Stimulated activated CD8-positive, alpha-beta memory T cell treated with anti-CD3 and anti-CD28 coated beads, Interleukin-4, amount 100 ng/mL, for 24 hours (primary cell): ENCODE data around the gene IPO13.

Source experiments
- DNase-seq: peaks from one replicate; pipeline ENCODE4 v3.0.0-alpha.2; 2020; ENCODE audit warnings: low read depth

Gene IPO13

GRCh38 chr1:43952731-43953346 lies 6.1 kb downstream of the IPO13 start:
- no peak for DNase-seq

DNA sequence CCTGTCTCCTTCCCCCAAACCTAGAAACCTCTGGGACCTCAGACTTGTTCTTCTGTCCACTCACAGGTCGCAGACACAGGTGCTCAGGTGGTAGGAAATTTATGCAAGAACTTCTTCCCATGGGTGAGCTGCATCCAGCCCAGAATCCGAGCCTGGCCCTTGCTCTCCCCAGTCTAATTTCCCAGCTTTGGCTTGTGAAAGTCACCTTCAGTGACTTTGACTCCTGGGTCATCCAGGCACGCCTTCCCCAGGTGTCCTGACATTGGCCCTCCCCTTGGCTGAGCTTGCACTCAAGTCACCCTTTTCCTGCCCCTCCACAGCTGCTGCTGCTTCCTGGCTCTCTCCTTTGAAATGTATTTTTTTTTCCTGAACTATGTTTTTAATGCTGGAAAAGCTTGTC lies 6.6 kb downstream of the IPO13 start:
- DNase-seq = no peak

DNA sequence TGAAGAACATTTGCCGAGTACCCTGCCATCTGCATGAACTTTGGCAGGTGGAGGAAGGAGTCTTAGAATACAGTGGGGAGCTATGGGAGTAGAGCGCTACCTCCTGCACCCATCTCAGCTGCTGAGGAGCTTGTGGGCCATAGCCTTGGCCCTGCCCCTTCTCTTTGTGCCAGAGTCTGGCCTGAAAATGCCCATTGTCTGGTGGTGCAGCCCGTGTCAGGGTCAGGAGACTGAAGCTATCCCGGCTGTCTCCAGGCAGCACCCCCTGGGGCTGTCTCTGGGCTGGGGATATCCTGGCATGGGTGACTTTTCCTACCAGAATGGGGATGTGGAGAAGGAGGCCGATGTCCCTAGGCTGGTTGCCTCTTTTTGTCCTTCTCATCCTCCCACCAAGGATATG lies 7.3 kb downstream of the IPO13 start:
- DNase-seq = no peak

- no peak for DNase-seq
Observed at GRCh38 chr1:43956234-43956633, 9.5 kb downstream of the IPO13 start.

DNA sequence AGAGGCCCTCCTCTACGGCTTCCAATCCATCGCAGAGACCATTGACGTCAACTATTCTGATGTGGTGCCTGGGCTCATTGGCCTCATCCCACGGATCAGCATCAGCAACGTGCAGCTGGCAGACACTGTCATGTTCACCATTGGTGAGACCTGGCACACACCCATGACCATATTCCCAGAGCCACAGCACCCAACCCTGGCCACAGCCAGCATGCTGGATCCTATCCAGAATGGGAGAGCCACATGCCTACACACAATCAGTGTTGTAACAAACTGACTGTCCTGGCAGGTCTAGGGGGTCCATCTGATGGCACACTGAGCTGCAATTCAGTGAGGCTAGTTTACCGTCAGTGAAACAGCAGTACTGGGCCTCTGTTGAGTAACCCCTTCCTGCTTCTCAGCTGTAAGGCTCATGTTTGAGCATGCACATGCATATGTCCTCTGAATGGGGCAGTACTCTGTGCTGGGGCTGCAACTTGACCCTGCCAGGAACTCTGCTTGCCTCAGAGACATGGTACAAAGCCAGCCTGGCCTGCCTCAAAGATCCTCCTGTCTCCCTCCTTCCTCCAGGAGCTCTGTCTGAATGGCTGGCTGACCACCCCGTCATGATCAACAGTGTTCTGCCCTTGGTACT lies 10.8 kb downstream of the IPO13 start:
- DNase-seq = no peak

DNA sequence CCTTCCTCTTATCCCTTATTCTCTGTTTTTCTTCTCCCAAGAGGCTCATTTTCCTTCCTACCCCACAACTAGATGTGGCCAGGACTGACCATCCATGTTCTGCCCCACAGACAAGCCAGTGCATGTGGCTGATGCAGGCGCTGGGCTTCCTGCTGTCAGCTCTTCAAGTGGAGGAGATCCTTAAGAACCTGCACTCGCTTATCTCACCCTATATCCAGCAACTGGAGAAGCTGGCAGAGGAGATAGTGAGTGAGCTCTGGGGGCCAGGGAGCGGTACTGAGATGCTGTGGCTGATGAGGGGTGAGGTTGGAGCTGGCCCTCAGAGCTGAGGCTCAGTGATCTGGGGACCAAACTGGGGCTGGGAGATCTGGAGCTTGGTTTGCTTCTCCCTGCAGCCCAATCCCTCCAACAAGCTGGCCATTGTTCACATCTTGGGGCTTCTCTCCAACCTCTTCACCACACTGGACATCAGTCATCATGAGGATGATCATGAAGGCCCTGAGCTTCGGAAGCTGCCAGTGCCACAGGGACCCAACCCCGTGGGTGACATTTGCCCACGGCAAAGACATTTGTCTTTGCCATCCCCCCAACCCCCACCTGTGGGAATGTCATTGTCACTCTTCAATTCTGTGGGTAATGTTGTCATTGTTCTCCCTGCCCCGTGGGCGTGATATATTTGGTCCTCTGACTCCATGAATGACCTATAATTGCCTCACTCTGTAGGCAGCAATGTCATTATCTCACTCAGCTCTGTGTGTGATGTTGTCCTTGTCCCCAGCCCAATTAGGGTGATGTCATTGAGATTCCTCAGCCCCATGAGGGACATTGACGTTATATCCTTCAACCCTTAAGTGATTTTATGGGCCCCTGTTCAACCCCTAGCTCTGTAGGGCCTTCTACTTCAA lies 11.9 kb downstream of the IPO13 start:
- DNase-seq = no peak

DNA sequence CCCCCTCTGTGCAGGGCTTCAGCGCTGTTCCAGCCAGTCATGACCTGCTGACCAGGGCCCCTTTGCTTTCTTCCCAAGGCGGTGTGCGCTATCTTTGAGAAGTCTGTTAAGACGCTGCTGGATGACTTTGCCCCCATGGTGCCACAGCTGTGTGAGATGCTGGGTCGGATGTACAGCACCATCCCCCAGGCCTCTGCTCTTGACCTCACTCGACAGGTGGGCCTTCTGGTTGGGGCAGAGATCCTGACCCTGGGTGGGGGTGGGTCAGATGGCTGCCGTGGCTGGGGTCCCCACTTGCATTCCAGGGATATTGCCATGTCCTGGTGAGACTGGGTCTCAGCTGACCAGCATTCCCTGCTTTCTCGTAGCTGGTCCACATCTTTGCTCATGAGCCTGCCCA lies 14.0 kb downstream of the IPO13 start:
- no peak for DNase-seq

- DNase-seq = no peak
Observed at GRCh38 chr1:43961692-43962091, 14.9 kb downstream of the IPO13 start.

DNA sequence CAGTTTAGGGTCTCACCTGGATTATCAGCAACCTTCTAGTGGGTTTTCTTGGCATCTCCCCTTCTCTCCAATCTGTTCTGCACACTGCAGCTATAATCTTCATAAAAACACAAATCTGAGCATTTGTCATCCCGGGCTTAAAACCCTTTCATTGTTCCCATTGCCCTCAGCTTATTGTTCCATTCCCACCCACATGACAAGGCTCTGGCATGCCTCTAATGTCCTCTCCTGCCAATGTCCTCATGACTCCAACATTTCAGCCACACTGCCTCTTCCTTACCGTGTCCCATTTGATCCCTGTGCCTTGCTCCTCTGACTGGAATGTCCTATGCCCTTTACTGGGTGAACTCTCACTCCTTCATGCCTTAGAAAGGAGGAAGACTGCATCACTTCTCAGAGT lies 15.6 kb downstream of the IPO13 start:
- DNase-seq = no peak

DNA sequence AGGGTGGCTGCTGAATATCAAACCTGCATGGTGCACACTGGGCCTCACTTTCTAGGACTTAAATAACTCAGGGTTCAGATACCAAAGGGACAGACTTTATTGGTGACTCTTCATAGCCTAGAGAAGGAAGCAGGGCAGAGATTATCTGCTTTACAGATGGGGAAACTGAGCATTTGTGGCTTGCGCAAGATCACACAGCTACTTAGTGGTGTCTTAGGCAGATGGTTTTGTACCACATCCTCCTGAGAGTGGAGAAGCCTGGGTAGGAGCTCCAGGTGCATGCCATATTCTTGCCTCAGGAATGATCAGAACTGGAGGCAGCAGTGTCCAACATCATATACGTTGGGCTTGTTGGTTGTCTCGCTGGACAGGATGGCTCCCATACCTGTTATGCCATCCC lies 16.3 kb downstream of the IPO13 start:
- no peak for DNase-seq

DNA sequence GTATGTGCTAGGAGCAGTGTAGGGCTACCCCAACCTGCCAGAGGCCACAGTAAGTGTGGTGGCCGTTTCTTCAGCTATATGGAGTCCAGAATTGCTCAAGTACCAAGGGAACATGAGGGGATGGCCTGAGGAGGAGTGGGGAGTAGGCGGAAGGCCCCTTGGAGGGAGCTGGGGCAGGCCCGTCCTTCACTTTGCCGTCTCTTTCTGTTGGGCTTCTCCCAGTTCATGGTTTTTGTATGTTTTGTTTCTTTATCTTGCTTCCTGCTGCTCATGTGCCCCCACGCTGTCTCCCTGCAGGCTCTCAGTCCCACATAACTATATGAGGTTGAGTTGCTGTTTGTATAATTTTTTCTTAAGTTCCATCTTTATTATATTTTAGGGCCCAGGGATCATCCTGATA lies 17.1 kb downstream of the IPO13 start:
- no peak for DNase-seq

- no peak for DNase-seq
Observed at GRCh38 chr1:43965316-43965715, 18.6 kb downstream of the IPO13 start.

DNA sequence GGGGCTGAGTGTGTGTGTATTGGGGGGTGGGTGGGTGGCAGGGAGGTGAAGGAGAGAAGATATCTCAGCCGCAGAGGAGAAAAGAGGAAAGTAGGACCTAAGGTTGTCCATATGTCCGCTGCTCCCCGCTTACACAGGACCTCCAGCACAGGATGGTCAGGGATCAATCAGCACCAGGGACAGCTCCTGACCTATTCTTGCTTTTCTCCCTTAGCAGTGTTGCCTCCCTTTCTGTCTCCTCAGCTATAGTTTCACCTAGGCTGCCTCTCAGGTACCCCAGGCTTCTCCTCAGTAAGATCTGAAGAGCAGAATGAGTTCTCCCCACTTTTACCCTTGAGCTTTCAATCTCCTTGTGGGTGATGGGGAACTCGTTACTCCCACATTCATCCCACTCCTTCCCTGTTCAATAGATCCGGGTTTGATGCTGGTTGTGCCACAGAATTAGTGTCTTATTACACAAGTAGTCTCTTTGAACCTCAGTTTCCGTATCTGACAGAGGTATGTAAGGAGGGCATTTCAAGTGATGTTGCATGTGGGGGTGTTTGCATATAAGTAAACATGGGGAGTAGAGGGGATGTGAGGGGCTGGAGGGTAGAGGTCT lies 21.7 kb downstream of the IPO13 start:
- DNase-seq = no peak

DNA sequence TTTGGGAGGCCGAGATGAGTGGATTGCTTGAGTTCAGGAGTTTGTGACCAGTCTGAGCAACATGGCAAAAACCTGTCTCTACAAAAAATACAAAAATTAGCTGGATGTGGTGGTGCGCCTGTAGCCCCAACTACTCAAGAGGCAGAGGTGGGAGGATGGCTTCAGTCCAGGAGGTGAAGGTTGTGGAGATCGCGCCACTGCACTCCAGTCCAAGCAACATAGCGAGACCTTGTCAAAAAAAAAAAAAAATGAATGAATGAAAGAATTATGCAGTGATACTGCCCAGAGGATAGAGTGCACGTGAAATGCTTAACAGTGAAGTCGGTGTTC lies 22.6 kb downstream of the IPO13 start:
- DNase-seq = no peak

DNA sequence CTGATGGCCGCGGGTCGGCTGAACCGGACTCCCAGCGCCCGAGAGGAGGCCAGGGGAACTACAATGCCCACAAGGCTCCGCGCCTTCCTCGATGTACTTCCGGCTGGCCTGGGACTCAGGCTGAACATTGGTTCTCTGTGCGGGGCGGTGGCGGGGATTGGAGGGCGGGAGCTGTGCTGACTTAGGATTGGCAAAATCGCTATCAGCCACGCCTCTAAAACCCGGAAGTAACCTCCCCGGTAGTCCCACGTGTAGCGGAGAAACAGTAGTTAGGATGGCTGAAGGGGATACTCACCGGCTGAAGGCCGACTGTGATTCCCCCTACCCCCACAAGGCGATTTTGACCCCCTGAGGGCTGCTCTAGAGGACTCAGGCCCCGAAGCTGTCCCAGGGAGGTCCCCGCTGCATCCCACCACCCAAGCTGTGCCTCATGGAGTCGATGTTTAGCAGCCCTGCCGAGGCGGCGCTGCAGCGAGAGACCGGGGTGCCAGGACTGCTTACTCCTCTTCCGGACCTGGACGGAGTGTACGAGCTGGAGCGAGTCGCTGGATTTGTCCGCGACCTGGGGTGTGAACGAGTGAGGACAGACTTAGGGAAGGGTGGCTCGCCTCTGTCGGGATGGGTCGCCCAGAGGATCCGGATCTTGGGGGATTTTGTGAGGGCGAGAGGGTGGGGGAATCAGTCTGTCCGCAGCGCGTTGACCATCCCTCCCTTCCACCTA lies 23.2 kb downstream of the IPO13 start, which contains the start of gene DPH2:
TSS of gene DPH2 (plus strand) at position 265 of the 721 bp plus-strand sequence. CDS start at position 431, 166 bp downstream.
- DNase-seq = peak; percentile 94

- no peak for DNase-seq
Observed at GRCh38 chr1:43970502-43970901, 23.8 kb downstream of the IPO13 start.

DNA sequence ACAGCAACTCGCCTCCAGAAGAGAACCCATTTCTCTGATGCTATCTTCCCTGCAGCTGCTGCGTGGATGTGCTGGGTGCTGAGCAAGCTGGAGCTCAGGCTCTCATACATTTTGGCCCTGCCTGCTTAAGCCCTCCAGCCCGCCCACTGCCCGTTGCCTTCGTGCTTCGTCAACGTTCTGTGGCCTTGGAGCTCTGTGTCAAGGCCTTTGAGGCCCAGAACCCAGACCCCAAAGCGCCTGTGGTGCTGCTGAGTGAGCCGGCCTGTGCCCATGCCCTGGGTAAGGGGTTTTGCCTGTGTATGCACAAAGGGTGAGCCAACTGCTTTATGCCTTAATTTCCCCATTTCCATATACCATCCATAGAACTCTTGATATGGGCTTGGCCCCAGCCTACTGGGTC lies 24.2 kb downstream of the IPO13 start:
- no peak for DNase-seq

DNA sequence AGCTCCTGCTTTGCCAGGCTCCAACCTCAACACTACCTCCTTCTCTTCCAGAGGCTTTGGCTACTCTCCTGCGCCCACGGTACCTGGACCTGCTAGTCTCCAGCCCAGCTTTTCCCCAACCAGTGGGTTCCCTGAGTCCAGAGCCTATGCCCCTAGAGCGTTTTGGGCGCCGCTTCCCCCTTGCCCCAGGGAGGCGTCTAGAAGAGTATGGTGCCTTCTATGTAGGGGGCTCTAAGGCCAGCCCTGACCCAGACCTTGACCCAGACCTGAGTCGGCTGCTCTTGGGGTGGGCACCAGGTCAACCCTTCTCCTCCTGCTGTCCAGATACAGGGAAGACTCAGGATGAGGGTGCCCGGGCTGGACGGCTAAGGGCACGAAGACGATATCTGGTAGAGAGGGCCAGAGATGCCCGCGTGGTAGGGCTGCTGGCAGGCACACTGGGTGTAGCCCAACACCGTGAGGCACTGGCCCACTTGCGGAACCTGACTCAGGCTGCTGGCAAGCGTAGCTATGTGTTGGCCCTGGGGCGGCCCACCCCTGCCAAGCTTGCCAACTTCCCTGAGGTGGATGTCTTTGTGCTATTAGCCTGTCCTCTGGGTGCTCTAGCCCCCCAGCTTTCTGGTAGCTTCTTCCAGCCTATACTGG lies 24.7 kb downstream of the IPO13 start:
- no peak for DNase-seq

DNA sequence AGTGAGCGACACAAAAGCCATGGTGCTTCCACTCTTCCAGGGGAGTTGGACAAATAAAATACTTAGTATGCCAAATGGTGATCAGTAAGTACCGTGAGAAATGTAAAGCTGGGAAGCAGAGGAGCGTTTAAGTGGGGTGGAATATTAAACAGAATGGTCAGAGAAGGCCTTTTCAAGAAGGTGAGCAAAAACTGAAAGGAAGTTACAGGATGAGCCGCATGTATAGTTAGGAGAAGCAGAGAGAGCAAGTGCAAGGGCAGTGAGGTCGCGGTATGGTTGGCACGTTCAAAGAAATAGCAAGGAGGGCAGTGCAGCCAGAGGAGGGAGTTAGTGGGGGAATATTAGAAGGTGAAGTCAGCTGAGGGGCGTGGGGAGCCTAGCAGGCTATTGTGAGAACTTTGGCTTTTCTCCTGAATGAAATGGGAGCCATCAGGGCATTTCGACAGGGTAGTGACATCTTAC lies 27.3 kb downstream of the IPO13 start:
- no peak for DNase-seq

DNA sequence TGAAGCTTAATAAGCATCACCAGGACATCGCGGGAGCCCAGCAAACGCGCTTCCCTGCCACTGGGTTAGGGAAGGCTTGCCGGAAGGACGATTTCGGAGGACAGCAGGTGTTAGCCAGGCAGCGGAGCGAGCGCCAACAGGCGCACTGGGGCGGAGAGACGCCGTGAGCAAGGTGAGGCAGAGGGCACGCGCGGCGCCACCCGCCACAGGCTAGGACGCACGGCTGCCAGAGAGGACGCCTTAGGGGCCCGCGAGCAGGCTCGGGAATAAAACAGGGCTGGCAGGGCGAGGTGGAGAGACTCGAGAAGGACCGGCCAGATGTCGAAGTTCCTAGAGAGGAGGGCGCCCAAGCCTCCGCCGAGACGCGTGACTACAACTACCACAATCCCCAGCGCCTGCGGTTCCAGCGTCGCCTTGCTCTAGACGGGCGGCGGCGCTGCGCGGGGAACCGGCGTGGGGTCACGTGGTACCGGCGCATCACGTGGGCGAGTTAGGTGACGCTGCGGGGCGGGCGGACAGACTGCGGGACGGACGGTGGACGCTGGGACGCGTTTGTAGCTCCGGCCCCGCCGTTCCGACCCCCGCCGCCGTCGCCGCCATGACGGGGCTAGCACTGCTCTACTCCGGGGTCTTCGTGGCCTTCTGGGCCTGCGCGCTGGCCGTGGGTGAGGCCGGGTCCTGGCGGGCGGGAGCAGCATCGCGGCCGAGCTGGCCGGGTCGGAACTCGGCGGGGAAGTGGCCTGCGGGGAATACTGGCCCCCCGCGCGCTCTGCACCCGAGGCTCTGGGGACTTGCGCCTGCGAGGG lies 27.9 kb downstream of the IPO13 start, which contains the start of gene ATP6V0B:
TSS of gene ATP6V0B (plus strand) at position 518 of the 806 bp plus-strand sequence. CDS start at position 599, 81 bp downstream.
- DNase-seq = peak; percentile 97
